GM12892 (cell line): ENCODE results near the gene CEP128.
A peak's percentile ranks its signal among the peaks of the same experiment; 100 is the strongest.

Source experiments
- DNase-seq: peaks from one replicate; pipeline ENCODE4 v3.0.0; 2011; ENCODE audit not compliant: insufficient read length
- FAIRE-seq: peaks from 2 replicates; lab custom pipeline; 2011; peaks lifted over from hg19 to GRCh38; lab: Jason Lieb, UNC
- POLR2A ChIP-seq: IDR thresholded peaks from 2 replicates; pipeline ENCODE4 v1.6.1; 2011; ENCODE audit warnings: low read depth, low read length, control low read depth
- POLR2AphosphoS5 ChIP-seq: IDR thresholded peaks from 2 replicates; pipeline ENCODE4 v1.6.1; 2011; ENCODE audit warnings: low read depth, low read length, control low read depth
- TAF1 ChIP-seq: IDR thresholded peaks from 2 replicates; pipeline ENCODE4 v1.6.1; 2011; ENCODE audit warnings: low read depth, mild to moderate bottlenecking, control low read depth, low read length, borderline replicate concordance

CEP128 gene

GRCh38 chr14:80951491-80951890 lies 10.0 kb upstream of the CEP128 start:
- DNase-seq (no peak), FAIRE-seq (no peak)
- TF ChIP-seq POLR2AphosphoS5: no peak
- TF ChIP-seq POLR2A: no peak
- no peak for TF ChIP-seq TAF1

GRCh38 chr14:80948291-80948690 lies 6.8 kb upstream of the CEP128 start:
- no peak for TF ChIP-seq POLR2A
- TF ChIP-seq TAF1: no peak
- TF ChIP-seq POLR2AphosphoS5: no peak
- FAIRE-seq (no peak), DNase-seq (no peak)

- DNase-seq (no peak), FAIRE-seq (no peak)
- TF ChIP-seq TAF1 (no peak), POLR2A (no peak), POLR2AphosphoS5 (no peak)
Observed at GRCh38 chr14:80946797-80947196, 5.3 kb upstream of the CEP128 start.

- DNase-seq (no peak), FAIRE-seq (no peak)
- TF ChIP-seq TAF1 (no peak), POLR2AphosphoS5 (no peak), POLR2A (no peak)
Observed at GRCh38 chr14:80946187-80946586, 4.6 kb upstream of the CEP128 start.

- TF ChIP-seq POLR2A (no peak), TAF1 (no peak), POLR2AphosphoS5 (no peak)
- DNase-seq (no peak), FAIRE-seq (no peak)
Observed at GRCh38 chr14:80944861-80945617, 3.5 kb upstream of the CEP128 start.

- peak; percentile 9 for FAIRE-seq
- DNase-seq: no peak
- no peak for TF ChIP-seq POLR2AphosphoS5
- TF ChIP-seq POLR2A: no peak
- TF ChIP-seq TAF1: no peak
Observed at GRCh38 chr14:80942191-80942600, 658 bp upstream of the CEP128 start.

- TF ChIP-seq POLR2A: no peak
- TF ChIP-seq TAF1: no peak
- TF ChIP-seq POLR2AphosphoS5: no peak
- FAIRE-seq: peak; percentile 21
- DNase-seq: no peak
Observed at GRCh38 chr14:80940146-80940545, 1.4 kb downstream of the CEP128 start.

GRCh38 chr14:80933686-80934085 lies 7.9 kb downstream of the CEP128 start:
- TF ChIP-seq TAF1: no peak
- TF ChIP-seq POLR2A: no peak
- TF ChIP-seq POLR2AphosphoS5: no peak
- DNase-seq (no peak), FAIRE-seq (no peak)

GRCh38 chr14:80933282-80933681 lies 8.3 kb downstream of the CEP128 start:
- DNase-seq: no peak
- FAIRE-seq: no peak
- TF ChIP-seq POLR2A (no peak), POLR2AphosphoS5 (no peak), TAF1 (no peak)

- peak; percentile 95 for FAIRE-seq
- DNase-seq: no peak
- peak; percentile 33; the same call in 1 of the 2 replicates for TF ChIP-seq POLR2AphosphoS5
- no peak for TF ChIP-seq POLR2A
Observed at GRCh38 chr14:80930836-80931389, 10.6 kb downstream of the CEP128 start.

- no peak for FAIRE-seq
- no peak for DNase-seq
- TF ChIP-seq POLR2AphosphoS5: no peak
- no peak for TF ChIP-seq POLR2A
- no peak for TF ChIP-seq TAF1
Observed at GRCh38 chr14:80930095-80930494, 11.4 kb downstream of the CEP128 start.
